Caco-2 (cell line): ENCODE results near the gene MFNG. TPM values are rescaled to one million over a fixed set of nuclear protein-coding genes. Genes with fewer than 3 reads are reported as not detected.
A peak's percentile ranks its signal among the peaks of the same experiment; 100 is the strongest.

Experiments
- BruUV-seq: library from RNA; stranded (reverse); fragments of 400-500 nt; replicated peaks from 2 replicates; lab custom pipeline; 2021; lab: Mats Ljungman, UMichigan
- CTCF ChIA-PET: fragments of 300-600 bp; sonication (Branson Sonifier 250); formaldehyde crosslinking; loops from one replicate; lab custom pipeline; 2022; ENCODE audit warnings: antibody characterized with exemption; lab: Charles Lee
- POLR2A ChIA-PET: fragments of 300-600 bp; sonication (Branson Sonifier 250); formaldehyde crosslinking; loops from one replicate; lab custom pipeline; 2022; ENCODE audit warnings: antibody characterized with exemption; lab: Charles Lee
- DNase-seq, 2 experiments: peaks; one replicate each; pipeline versions ENCODE4 v3.0.0 to v3.0.0-alpha.2; 2020 to 2022
- H3K27me3 ChIP-seq: replicated peaks from 2 replicates; pipeline ENCODE4 v1.6.0; 2011; ENCODE audit warnings: low read length; ENCODE audit not compliant: control insufficient read depth, insufficient read depth
- H3K36me3 ChIP-seq: 2 replicates; pipeline ENCODE4 v1.5.1; 2011; ENCODE audit warnings: low read length; ENCODE audit not compliant: control insufficient read depth, insufficient read depth
- H3K4me1 ChIP-seq: fragments of 250-450 bp; sonication (Bioruptor Pico); 2 replicates; pipeline ENCODE4 v1.5.1; 2020; ENCODE audit warnings: mild to moderate bottlenecking
- H3K4me3 ChIP-seq: 2 replicates; pipeline ENCODE4 v1.5.1; 2011; ENCODE audit warnings: low read depth, mild to moderate bottlenecking, control low read depth, low read length
- H3K9me3 ChIP-seq: fragments of 250-450 bp; sonication (Bioruptor Pico); 2 replicates; pipeline ENCODE4 v1.5.1; 2020; ENCODE audit warnings: mild to moderate bottlenecking, moderate library complexity
- H3K27ac Mint-ChIP-seq: one replicate; pipeline ENCODE4 v1.8.0; 2022; ENCODE audit warnings: mixed read lengths; ENCODE audit not compliant: unreplicated experiment
- H3K27me3 Mint-ChIP-seq: one replicate; pipeline ENCODE4 v1.8.0; 2022; ENCODE audit warnings: mixed read lengths; ENCODE audit not compliant: insufficient read depth, unreplicated experiment
- H3K36me3 Mint-ChIP-seq: one replicate; pipeline ENCODE4 v1.8.0; 2022; ENCODE audit warnings: mild to moderate bottlenecking, mixed read lengths; ENCODE audit not compliant: insufficient read depth, unreplicated experiment
- H3K4me1 Mint-ChIP-seq: one replicate; pipeline ENCODE4 v1.8.0; 2022; ENCODE audit warnings: low read depth, mixed read lengths; ENCODE audit not compliant: unreplicated experiment
- H3K4me3 Mint-ChIP-seq: one replicate; pipeline ENCODE4 v1.8.0; 2022; ENCODE audit warnings: mild to moderate bottlenecking, moderate library complexity, mixed read lengths; ENCODE audit not compliant: unreplicated experiment
- H3K9me3 Mint-ChIP-seq: one replicate; pipeline ENCODE4 v1.8.0; 2022; ENCODE audit warnings: mixed read lengths; ENCODE audit not compliant: unreplicated experiment
- CTCF ChIP-seq, 2 experiments: fragments of 200-600 bp in 1 of 2; IDR thresholded peaks; 1 replicate in 1 of 2; 2 replicates in 1 of 2; pipeline versions ENCODE4 v1.5.1 to v1.8.0; 2011 to 2022; ENCODE audit warnings: antibody characterized with exemption in 1 of 2, control low read depth in 1 of 2, inconsistent platforms in 1 of 2, low read depth in 1 of 2, low read length in 1 of 2, mild to moderate bottlenecking in 1 of 2, moderate library complexity in 1 of 2; ENCODE audit not compliant: insufficient read depth in 1 of 2, severe bottlenecking in 1 of 2, unreplicated experiment in 1 of 2
- intact Hi-C: fragments of 100-400 bp; cut with micrococcal nuclease; formaldehyde crosslinking; loops from one replicate; pipeline ENCODE4 v1.10.0; 2022; ENCODE audit not compliant: unreplicated experiment
- total RNA-seq: library from RNA; stranded (reverse); gene quantifications from 2 replicates; pipeline ENCODE4 v1.2.3, GENCODE V29; 2022

MFNG gene
- total RNA-seq, 1 experiment from 2014 or later, result 3.6 TPM

GRCh38 chr22:37420686-37421467 lies 65.3 kb downstream of the MFNG start:
- POLR2A ChIA-PET, result interaction anchor here (0.6 kb wide), 1 partner anchor 175 kb away, joined by 13 read pairs; no protein-coding TSS in a partner anchor
- no TSS peak for BruUV-seq
- peak overlapping the region; percentile 46 for H3K4me3 ChIP-seq
- H3K4me3 Mint-ChIP-seq, result peak overlapping the region; percentile 82
- no peak for DNase-seq
- no peaks in the 10 kb centered on the region for H3K4me1 Mint-ChIP-seq
- intact Hi-C loops, result no loop called here
- no peaks in the 10 kb centered on the region for H3K9me3 Mint-ChIP-seq
- H3K27ac Mint-ChIP-seq, result peak overlapping the region; percentile 18
- no peaks in the 10 kb centered on the region for H3K9me3 ChIP-seq
- H3K27me3 Mint-ChIP-seq, result no peaks in the 10 kb centered on the region
- H3K36me3 ChIP-seq, result no peaks in the 10 kb centered on the region
- H3K27me3 ChIP-seq, result no peaks in the 10 kb centered on the region
- no peaks in the 10 kb centered on the region for H3K4me1 ChIP-seq
- H3K36me3 Mint-ChIP-seq, result no peaks in the 10 kb centered on the region
- CTCF ChIA-PET, result interaction anchor here (1.0 kb wide), 1 partner anchor 8 kb away, joined by 4 read pairs; no protein-coding TSS in a partner anchor
- no peak for TF ChIP-seq CTCF (IDR thresholded peaks at IDR 0.05; ENCODE audit: insufficient read depth in 1 of 2, low read depth in 1 of 2, low read length in 1 of 2, severe bottlenecking in 1 of 2, unreplicated experiment in 1 of 2)

GRCh38 chr22:37419969-37420685 lies 66.1 kb downstream of the MFNG start:
- TF ChIP-seq CTCF (IDR thresholded peaks at IDR 0.05; ENCODE audit: insufficient read depth in 1 of 2, low read depth in 1 of 2, low read length in 1 of 2, severe bottlenecking in 1 of 2, unreplicated experiment in 1 of 2), result no peak
- ChIA-PET POLR2A (interaction anchor here (0.6 kb wide), 1 partner anchor 175 kb away, joined by 13 read pairs; no protein-coding TSS in a partner anchor), CTCF (interaction anchor here (1.0 kb wide), 1 partner anchor 9 kb away, joined by 4 read pairs; no protein-coding TSS in a partner anchor)
- Histone ChIP-seq H3K4me3 (peak overlapping the region; percentile 46), H3K4me1 (no peaks in the 10 kb centered on the region), H3K27me3 (no peaks in the 10 kb centered on the region), H3K36me3 (no peaks in the 10 kb centered on the region), H3K9me3 (no peaks in the 10 kb centered on the region)
- H3K9me3 Mint-ChIP-seq, result no peaks in the 10 kb centered on the region
- no peaks in the 10 kb centered on the region for H3K4me1 Mint-ChIP-seq
- H3K27ac Mint-ChIP-seq, result peak overlapping the region; percentile 18
- peak; percentile 53 to 56 for DNase-seq
- BruUV-seq, result no TSS peak
- H3K4me3 Mint-ChIP-seq, result peak overlapping the region; percentile 82
- H3K36me3 Mint-ChIP-seq, result no peaks in the 10 kb centered on the region
- intact Hi-C loops, result no loop called here
- H3K27me3 Mint-ChIP-seq, result no peaks in the 10 kb centered on the region

- H3K4me3 ChIP-seq, result peak overlapping the region; percentile 46
- no peak for DNase-seq
- H3K27me3 ChIP-seq, result no peaks in the 10 kb centered on the region
- no peaks in the 10 kb centered on the region for H3K4me1 Mint-ChIP-seq
- no peaks in the 10 kb centered on the region for H3K9me3 Mint-ChIP-seq
- no peaks in the 10 kb centered on the region for H3K27me3 Mint-ChIP-seq
- intact Hi-C loops, result no loop called here
- H3K4me1 ChIP-seq, result no peaks in the 10 kb centered on the region
- peak overlapping the region; percentile 82 for H3K4me3 Mint-ChIP-seq
- ChIA-PET POLR2A (no interaction called here), CTCF (no interaction called here)
- no TSS peak for BruUV-seq
- no peaks in the 10 kb centered on the region for H3K36me3 Mint-ChIP-seq
- H3K9me3 ChIP-seq, result no peaks in the 10 kb centered on the region
- H3K36me3 ChIP-seq, result no peaks in the 10 kb centered on the region
- H3K27ac Mint-ChIP-seq, result no peak overlapping the region
- no peak for TF ChIP-seq CTCF (IDR thresholded peaks at IDR 0.05; ENCODE audit: insufficient read depth in 1 of 2, low read depth in 1 of 2, low read length in 1 of 2, severe bottlenecking in 1 of 2, unreplicated experiment in 1 of 2)
These were observed 66.7 kb downstream of the MFNG start for GRCh38 chr22:37419370-37419968.
